K562 (cell line): ENCODE results near the gene IRF2BP1. TPM values are rescaled to one million over a fixed set of nuclear protein-coding genes. Genes with fewer than 3 reads are reported as not detected.

Source experiments
- ATAC-seq: fragments of 200-7000 bp; cut with Tn5 transposase; 3 replicates; pipeline ENCODE4 v1.9.1; 2020; ENCODE audit warnings: moderate library complexity
- BruUV-seq: library from RNA; stranded (reverse); fragments of 400-500 nt; replicated peaks from 2 replicates; lab custom pipeline; 2021; lab: Mats Ljungman, UMichigan
- CTCF ChIA-PET: fragments of 300-600 bp; formaldehyde crosslinking; extraction: SDS; loops from one replicate; lab custom pipeline; 2021; ENCODE audit warnings: low intra/inter-chr PET ratio; lab: Yijun Ruan, JAX
- POLR2A ChIA-PET: fragments of 300-600, 350-650 bp; sonication (Branson Sonifier 250); formaldehyde crosslinking; extraction: SDS; loops from one replicate; lab custom pipeline; 2021; ENCODE audit warnings: antibody characterized with exemption, inconsistent platforms; lab: Yijun Ruan, JAX
- DNase-seq, 4 experiments: peaks; one replicate each; pipeline versions ENCODE4 v3.0.0 to v3.0.0-alpha.2; 2011 to 2018; ENCODE audit warnings: low spot score in 3 of 4, mixed read lengths in 3 of 4; ENCODE audit errors: extremely low read depth in 1 of 4
- FAIRE-seq: peaks from 2 replicates; lab custom pipeline; 2011; peaks lifted over from hg19 to GRCh38; lab: Jason Lieb, UNC
- H2AFZ ChIP-seq: 2 replicates; pipeline ENCODE4 v1.6.0; 2011; ENCODE audit warnings: low read depth, low read length, control low read depth, inconsistent platforms
- H3K27ac ChIP-seq: fragments of 200-600 bp; 3 replicates; pipeline ENCODE4 v1.8.0; 2011; ENCODE audit warnings: low read depth, mild to moderate bottlenecking, control low read depth, inconsistent platforms, low read length, moderate library complexity, mixed read lengths; ENCODE audit errors: extremely low read depth
- H3K27me3 ChIP-seq, 2 experiments: fragments of 300-600 bp in 1 of 2; 2 replicates in 1 of 2; 3 replicates in 1 of 2; pipeline versions ENCODE4 v1.6.0 to v1.8.0; 2011; ENCODE audit warnings: inconsistent platforms in 2 of 2, low read length in 2 of 2, mild to moderate bottlenecking in 1 of 2, mixed read lengths in 1 of 2, moderate library complexity in 1 of 2; ENCODE audit not compliant: control insufficient read depth in 2 of 2, insufficient read depth in 2 of 2
- H3K36me3 ChIP-seq: fragments of 300-600 bp; 3 replicates; pipeline ENCODE4 v1.8.0; 2011; ENCODE audit warnings: mild to moderate bottlenecking, low read length, inconsistent platforms; ENCODE audit not compliant: control insufficient read depth, insufficient read depth
- H3K4me1 ChIP-seq, 2 experiments: fragments of 200-600 bp in 1 of 2; replicated peaks in 1 of 2; 2 replicates in 1 of 2; 3 replicates in 1 of 2; pipeline versions ENCODE4 v1.5.1 to v1.8.0; 2011; ENCODE audit warnings: inconsistent platforms in 2 of 2, low read length in 2 of 2, mild to moderate bottlenecking in 1 of 2, mixed read lengths in 1 of 2, moderate library complexity in 1 of 2; ENCODE audit not compliant: control insufficient read depth in 2 of 2, insufficient read depth in 2 of 2
- H3K4me2 ChIP-seq: 2 replicates; pipeline ENCODE4 v1.6.1; 2011; ENCODE audit warnings: low read length, control low read depth, inconsistent platforms, mixed read lengths; ENCODE audit not compliant: insufficient read depth
- H3K4me3 ChIP-seq: fragments of 200-600 bp; sonication (generic), shearing (Covaris generic); 2 replicates; pipeline ENCODE4 v1.5.1; 2016; ENCODE audit warnings: control low read depth, inconsistent platforms
- H3K79me2 ChIP-seq: fragments of 200-600 bp; 3 replicates; pipeline ENCODE4 v1.8.0; 2011; ENCODE audit warnings: low read length, inconsistent platforms; ENCODE audit not compliant: control insufficient read depth, insufficient read depth
- H3K9ac ChIP-seq, 2 experiments: 2 replicates each; pipeline versions ENCODE4 v1.6.0 to v1.6.1; 2011; ENCODE audit warnings: low read depth in 2 of 2, low read length in 2 of 2, control low read depth in 1 of 2, inconsistent platforms in 1 of 2, mild to moderate bottlenecking in 1 of 2, mixed read lengths in 1 of 2; ENCODE audit not compliant: insufficient read depth in 1 of 2
- H3K9me1 ChIP-seq: one replicate; pipeline ENCODE4 v1.6.0; 2011; ENCODE audit warnings: inconsistent platforms, mild to moderate bottlenecking, low read length, moderate library complexity; ENCODE audit not compliant: control insufficient read depth, insufficient read depth
- H3K9me3 ChIP-seq: replicated peaks from 2 replicates; pipeline ENCODE4 v1.5.1; 2011; ENCODE audit warnings: low read depth, low read length, inconsistent platforms; ENCODE audit not compliant: control insufficient read depth, insufficient read depth
- H4K20me1 ChIP-seq: replicated peaks from 2 replicates; pipeline ENCODE4 v1.6.1; 2011; ENCODE audit warnings: low read length, inconsistent platforms, mixed read lengths; ENCODE audit not compliant: control insufficient read depth, insufficient read depth
- CBX1 ChIP-seq: sonication (generic); IDR thresholded peaks from 2 replicates; pipeline ENCODE4 v1.6.1; 2016; ENCODE audit warnings: antibody characterized with exemption, low read depth, mild to moderate bottlenecking
- CEBPB ChIP-seq: fragments of 450-650 bp; IDR thresholded peaks from 2 replicates; pipeline ENCODE4 v1.6.1; 2016; ENCODE audit warnings: missing genetic modification characterization, missing compliant biosample characterization
- CSDE1 ChIP-seq, 2 experiments: fragments of 450-650 bp; IDR thresholded peaks; 2 replicates each; pipeline ENCODE4 v1.6.1; 2016; ENCODE audit warnings: mild to moderate bottlenecking in 1 of 2
- DPF2 ChIP-seq: fragments of 450-650 bp; IDR thresholded peaks from 2 replicates; pipeline ENCODE4 v1.6.1; 2016
- HNRNPLL ChIP-seq: fragments of 200-400 bp; formaldehyde crosslinking; IDR thresholded peaks from 2 replicates; pipeline ENCODE4 v1.6.1; 2017; ENCODE audit warnings: low read length, low read depth, mild to moderate bottlenecking; ENCODE audit not compliant: poor library complexity, severe bottlenecking
- KLF13 ChIP-seq: fragments of 450-650 bp; IDR thresholded peaks from 2 replicates; pipeline ENCODE4 v1.6.1; 2016; ENCODE audit warnings: missing genetic modification characterization, low read depth, mild to moderate bottlenecking, missing compliant biosample characterization, moderate library complexity, borderline replicate concordance
- MCM2 ChIP-seq: fragments of 450-650 bp; IDR thresholded peaks from 2 replicates; pipeline ENCODE4 v1.6.1; 2017; ENCODE audit warnings: low read depth, mild to moderate bottlenecking
- NR3C1 ChIP-seq: sonication (generic); formaldehyde crosslinking; IDR thresholded peaks from 2 replicates; pipeline ENCODE4 v1.8.1; 2022; ENCODE audit warnings: missing genetic modification reagents
- POLR2AphosphoS5 ChIP-seq: IDR thresholded peaks from 2 replicates; pipeline ENCODE4 v1.6.1; 2011; ENCODE audit warnings: mild to moderate bottlenecking, low read depth, low read length, moderate library complexity; ENCODE audit not compliant: control insufficient read depth, insufficient read depth
- RBFOX2 ChIP-seq: fragments of 200-400 bp; formaldehyde crosslinking; IDR thresholded peaks from 2 replicates; pipeline ENCODE4 v1.6.1; 2017; ENCODE audit warnings: low read depth, mild to moderate bottlenecking, low read length, moderate library complexity
- TCFL5 ChIP-seq: fragments of 250-450 bp; sonication (Bioruptor Pico); conservative IDR thresholded peaks from 2 replicates; pipeline ENCODE4 v1.6.1; 2021; ENCODE audit warnings: mild to moderate bottlenecking, moderate library complexity, matching md5 sums
- U2AF2 ChIP-seq: fragments of 200-400 bp; formaldehyde crosslinking; optimal IDR thresholded peaks from 2 replicates; pipeline ENCODE3; 2017; ENCODE audit warnings: low read depth, mild to moderate bottlenecking, low read length
- YBX1 ChIP-seq: fragments of 450-650 bp; IDR thresholded peaks from 2 replicates; pipeline ENCODE4 v1.7.1; 2016; ENCODE audit warnings: mild to moderate bottlenecking
- ZNF143 ChIP-seq: sonication (generic); formaldehyde crosslinking; IDR thresholded peaks from 2 replicates; pipeline ENCODE4 v1.9.0; 2022; ENCODE audit warnings: mild to moderate bottlenecking, missing genetic modification reagents
- ZNF280B ChIP-seq: fragments of 250-450 bp; sonication (Bioruptor Pico); IDR thresholded peaks from 2 replicates; pipeline ENCODE4 v1.5.1; 2021; ENCODE audit warnings: mild to moderate bottlenecking
- ZNF77 ChIP-seq: fragments of 250-450 bp; sonication (Bioruptor Pico); IDR thresholded peaks from 2 replicates; pipeline ENCODE4 v1.5.0; 2020
- WGBS: fragments of 100-300 bp; shearing (Covaris generic); methylation state at CpG from one replicate; pipeline ENCODE4 v1.1.6; 2016; ENCODE audit warnings: low coverage, mixed read lengths; ENCODE audit not compliant: insufficient coverage; ENCODE audit errors: missing lambda C conversion rate; 5-methylcytosine and 5-hydroxymethylcytosine counted together
- in situ Hi-C: fragments of 300-500 bp; cut with MboI; formaldehyde crosslinking; loops from 4 replicates; pipeline ENCODE4 v1.15.0; 2018; ENCODE audit warnings: inconsistent platforms, mixed read lengths
- intact Hi-C: fragments of 100-400 bp; cut with micrococcal nuclease; formaldehyde crosslinking; loops from 2 replicates; pipeline ENCODE4 v1.14.2; 2022
- polyA plus RNA-seq, 8 experiments: library from polyadenylated mRNA; depleted of rRNA in 4 of 8; stranded (reverse) in 5 of 8; unstranded in 3 of 8; fragments of >200 nt; fragmentation: Nextera tagmentation in 2 of 8; fragmentation: Illumina TruSeq in 1 of 8; extraction: Ambion mirVana in 2 of 8; extraction: Trizol in 1 of 8; gene quantifications; 2 replicates each; pipeline versions ENCODE4 v1.2.1 to v1.2.3, GENCODE V29; 2011 to 2014; ENCODE audit warnings: inconsistent platforms in 1 of 8, missing spikeins in 1 of 8
- total RNA-seq, 7 experiments: library from RNA; depleted of rRNA in 6 of 7; stranded (reverse); fragments of >200 nt in 6 of 7; fragmentation: Illumina TruSeq in 2 of 7; extraction: Trizol in 2 of 7; gene quantifications; 2 replicates each; pipeline versions ENCODE4 v1.2.1 to v1.2.3, GENCODE V29; 2011 to 2021; ENCODE audit warnings: low replicate concordance in 1 of 7
- TF ChIP-seq, protein P1 (sequence below): fragments of 150-350 bp; conservative IDR thresholded peaks from 2 replicates; pipeline ENCODE4 v1.6.1; 2014; ENCODE audit warnings: low read length

The IRF2BP1 gene
- total and polyA plus RNA-seq, 9 of the 15 experiments (the other 6 are each of a cell fraction or from before 2014, with no cell fraction given) = 0.61 to 35.9 (median 3.5) TPM

GRCh38 chr19:45902651-45903625 is 17.0 kb upstream of the IRF2BP1 start:
- BruUV-seq = no TSS peak
- in situ Hi-C loops (no loop called here), intact Hi-C loops (loop anchor here (1.0 kb wide), 1 partner anchor 40 kb away; the partner anchor contains the start of gene SYMPK)
- H3K9me3 ChIP-seq = no peaks in the 10 kb centered on the region
- H3K27me3 ChIP-seq = no peaks in the 10 kb centered on the region
- ATAC-seq (peak; percentile 92), FAIRE-seq (peak; percentile 97), DNase-seq (peak; percentile 99 to 100 (median 100))
- POLR2A ChIA-PET = interaction anchor here (0.6 to 2.0 kb wide), 9 partner anchors 8 to 131 kb away, joined by 3 to 12 read pairs (median 3); partner anchors contain the start of genes IRF2BP1 and SYMPK
- peak overlapping the region; percentile 86 for H3K4me2 ChIP-seq
- H3K4me3 ChIP-seq = peak overlapping the region; percentile 52
- no peaks in the 10 kb centered on the region for H4K20me1 ChIP-seq
- H3K9me1 ChIP-seq = no peaks in the 10 kb centered on the region
- peak overlapping the region; percentile 75 to 94; a peak in 3 of 4 replicates for H3K9ac ChIP-seq
- CTCF ChIA-PET = no interaction called here
- H3K79me2 ChIP-seq = peaks cover 20% of the 10 kb centered on the region
- WGBS = 12% methylated on average over 73 of the region's 73 CpGs
- H3K27ac ChIP-seq = no peak overlapping the region; the same call in 2 of the 3 replicates
- peak overlapping the region; percentile 93 for H2AFZ ChIP-seq
- peaks cover 6 to 25% of the 10 kb centered on the region in 2 experiments; a peak in 4 of 5 replicates for H3K4me1 ChIP-seq
- peaks cover 24% of the 10 kb centered on the region for H3K36me3 ChIP-seq
- TF ChIP-seq TCFL5 (CRISPR knock-in tag) = no peak
- TF ChIP-seq, protein P1, sequence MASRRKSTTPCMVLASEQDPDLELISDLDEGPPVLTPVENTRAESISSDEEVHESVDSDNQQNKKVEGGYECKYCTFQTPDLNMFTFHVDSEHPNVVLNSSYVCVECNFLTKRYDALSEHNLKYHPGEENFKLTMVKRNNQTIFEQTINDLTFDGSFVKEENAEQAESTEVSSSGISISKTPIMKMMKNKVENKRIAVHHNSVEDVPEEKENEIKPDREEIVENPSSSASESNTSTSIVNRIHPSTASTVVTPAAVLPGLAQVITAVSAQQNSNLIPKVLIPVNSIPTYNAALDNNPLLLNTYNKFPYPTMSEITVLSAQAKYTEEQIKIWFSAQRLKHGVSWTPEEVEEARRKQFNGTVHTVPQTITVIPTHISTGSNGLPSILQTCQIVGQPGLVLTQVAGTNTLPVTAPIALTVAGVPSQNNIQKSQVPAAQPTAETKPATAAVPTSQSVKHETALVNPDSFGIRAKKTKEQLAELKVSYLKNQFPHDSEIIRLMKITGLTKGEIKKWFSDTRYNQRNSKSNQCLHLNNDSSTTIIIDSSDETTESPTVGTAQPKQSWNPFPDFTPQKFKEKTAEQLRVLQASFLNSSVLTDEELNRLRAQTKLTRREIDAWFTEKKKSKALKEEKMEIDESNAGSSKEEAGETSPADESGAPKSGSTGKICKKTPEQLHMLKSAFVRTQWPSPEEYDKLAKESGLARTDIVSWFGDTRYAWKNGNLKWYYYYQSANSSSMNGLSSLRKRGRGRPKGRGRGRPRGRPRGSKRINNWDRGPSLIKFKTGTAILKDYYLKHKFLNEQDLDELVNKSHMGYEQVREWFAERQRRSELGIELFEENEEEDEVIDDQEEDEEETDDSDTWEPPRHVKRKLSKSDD = no peak
- TF ChIP-seq ZNF143 (CRISPR knock-in tag) = 0 out of 2 replicates have a peak, but pooled peaks have one; percentile 25
- peak; percentile 31; the same call in 1 of the 2 replicates for TF ChIP-seq KLF13
- peak in 1 of 2 experiments; percentile 65; a peak in 2 of 4 replicates for TF ChIP-seq CSDE1 (IDR thresholded peaks at IDR 0.05)
- no peak for TF ChIP-seq ZNF280B (CRISPR knock-in tag)
- peak; percentile 70 for TF ChIP-seq HNRNPLL
- TF ChIP-seq CBX1 = no peak
- no peak for TF ChIP-seq U2AF2
- no peak for TF ChIP-seq POLR2AphosphoS5
- peak; percentile 70 for TF ChIP-seq RBFOX2
- TF ChIP-seq NR3C1 (CRISPR knock-in tag) = no peak
- no peak for TF ChIP-seq CEBPB
- TF ChIP-seq ZNF77 (CRISPR knock-in tag) = no peak
- TF ChIP-seq YBX1 = no peak
- no peak for TF ChIP-seq MCM2
- no peak for TF ChIP-seq DPF2
